AG04450 (cell line): Measurements from ENCODE around the gene CD7. TPM values are rescaled to one million over a fixed set of nuclear protein-coding genes. Genes with fewer than 3 reads are reported as not detected.

Experiments
- CTCF ChIA-PET: fragments of 300-600, 350-600 bp; formaldehyde crosslinking; extraction: SDS; loops from one replicate; lab custom pipeline; 2022; ENCODE audit warnings: antibody characterized with exemption, inconsistent platforms; lab: Charles Lee
- POLR2A ChIA-PET: fragments of 350-600 bp; formaldehyde crosslinking; extraction: SDS; loops from one replicate; lab custom pipeline; 2021; ENCODE audit warnings: antibody characterized with exemption, inconsistent platforms; lab: Yijun Ruan, JAX
- DNase-seq: peaks from one replicate; pipeline ENCODE4 v3.0.0-alpha.2; 2011; ENCODE audit warnings: low read depth, low spot score
- H3K27ac ChIP-seq: one replicate; pipeline ENCODE4 v1.5.1; 2012; ENCODE audit warnings: low read depth, low read length, control low read depth
- H3K27me3 ChIP-seq: one replicate; pipeline ENCODE4 v1.6.0; 2012; ENCODE audit warnings: low read length; ENCODE audit not compliant: control insufficient read depth, insufficient read depth
- H3K4me3 ChIP-seq: 2 replicates; pipeline ENCODE4 v1.5.1; 2011; ENCODE audit warnings: mild to moderate bottlenecking, low read depth, low read length, control low read depth
- H3K9me3 ChIP-seq: 2 replicates; pipeline ENCODE4 v1.5.1; 2012; ENCODE audit warnings: low read length; ENCODE audit not compliant: control insufficient read depth, insufficient read depth
- CTCF ChIP-seq: IDR thresholded peaks from 2 replicates; pipeline ENCODE4 v1.5.1; 2011; ENCODE audit warnings: low read depth, low read length, control low read depth, inconsistent platforms
- polyA plus RNA-seq: library from polyadenylated mRNA; depleted of rRNA; stranded (reverse); fragments of >200 nt; gene quantifications from 2 replicates; pipeline ENCODE4 v1.2.3, GENCODE V29; 2011

CD7 gene
- polyA plus RNA-seq, 1 experiment = 0.11 TPM

GRCh38 chr17:82305727-82306300 lies 11.6 kb downstream of the CD7 start:
- no peak overlapping the region for H3K27ac ChIP-seq
- no peak for TF ChIP-seq CTCF
- no peak for DNase-seq
- H3K27me3 ChIP-seq = peaks cover 15% of the 10 kb centered on the region
- no peak overlapping the region for H3K4me3 ChIP-seq
- POLR2A ChIA-PET = interaction anchor here (0.7 kb wide), 1 partner anchor 9 kb away, joined by 4 read pairs; no protein-coding TSS in a partner anchor
- peaks cover 3% of the 10 kb centered on the region; the same call in 1 of the 2 replicates for H3K9me3 ChIP-seq
- CTCF ChIA-PET = interaction anchor here (1.2 kb wide), 1 partner anchor 15 kb away, joined by 3 read pairs; no protein-coding TSS in a partner anchor

- peaks cover 3% of the 10 kb centered on the region; the same call in 1 of the 2 replicates for H3K9me3 ChIP-seq
- H3K27ac ChIP-seq = no peak overlapping the region
- no peak for TF ChIP-seq CTCF
- CTCF ChIA-PET = interaction anchor here (1.2 kb wide), 1 partner anchor 16 kb away, joined by 3 read pairs; no protein-coding TSS in a partner anchor
- POLR2A ChIA-PET = interaction anchor here (0.7 kb wide), 1 partner anchor 9 kb away, joined by 4 read pairs; no protein-coding TSS in a partner anchor
- H3K4me3 ChIP-seq = no peak overlapping the region
- no peak for DNase-seq
- H3K27me3 ChIP-seq = peaks cover 9% of the 10 kb centered on the region
These were observed 12.3 kb downstream of the CD7 start for GRCh38 chr17:82304826-82305726.

- H3K27ac ChIP-seq = no peak overlapping the region
- CTCF ChIA-PET = no interaction called here
- no peak overlapping the region for H3K4me3 ChIP-seq
- peaks cover 3% of the 10 kb centered on the region; the same call in 1 of the 2 replicates for H3K9me3 ChIP-seq
- DNase-seq = no peak
- POLR2A ChIA-PET = interaction anchor here (1.5 kb wide), 1 partner anchor 10 kb away, joined by 4 read pairs; no protein-coding TSS in a partner anchor
- peaks cover 4% of the 10 kb centered on the region for H3K27me3 ChIP-seq
- no peak for TF ChIP-seq CTCF
These were observed 13.2 kb downstream of the CD7 start for GRCh38 chr17:82303944-82304808.

GRCh38 chr17:82302991-82303943 lies 14.1 kb downstream of the CD7 start:
- H3K27ac ChIP-seq = no peak overlapping the region
- H3K9me3 ChIP-seq = no peaks in the 10 kb centered on the region; the same call in 1 of the 2 replicates
- peaks cover 4% of the 10 kb centered on the region for H3K27me3 ChIP-seq
- no peak overlapping the region for H3K4me3 ChIP-seq
- ChIA-PET POLR2A (interaction anchor here (1.5 kb wide), 1 partner anchor 9 kb away, joined by 4 read pairs; no protein-coding TSS in a partner anchor), CTCF (interaction anchor here (0.9 kb wide), 1 partner anchor 111 kb away, joined by 3 read pairs; no protein-coding TSS in a partner anchor)
- DNase-seq = no peak
- no peak for TF ChIP-seq CTCF
